ENCODE data around the gene FHOD3. TPM values are rescaled to one million over a fixed set of nuclear protein-coding genes. Genes with fewer than 3 reads are reported as not detected.

FHOD3 gene
- total and polyA plus RNA-seq, 2 donors (not counting 1 experiment from before 2014, with no cell fraction given), result not detected

- Histone ChIP-seq H3K4me2 (replicated peaks; ENCODE audit: low read depth, low read length, poor library complexity, severe bottlenecking) (no peak overlapping the region), H3K9me3 (ENCODE audit: control extremely low read depth in 1 of 3, control insufficient read depth in 2 of 3, insufficient read depth in 1 of 3, low read length in 2 of 3) (peaks cover 0 to 8% (median 0%) of the 10 kb centered on the region in 3 donors), H3K27ac (ENCODE audit: low read length in 2 of 2) (no peak overlapping the region), H3K36me3 (replicated peaks in 1 of 2; ENCODE audit: control extremely low read depth in 1 of 2, control insufficient read depth in 1 of 2, extremely low read depth in 1 of 2, insufficient read depth in 2 of 2, low read length in 1 of 2) (no peaks in the 10 kb centered on the region), H3K9ac (ENCODE audit: low read length) (no peak overlapping the region), H3K79me2 (ENCODE audit: control insufficient read depth, insufficient read depth, low read length) (no peaks in the 10 kb centered on the region), H2AFZ (ENCODE audit: insufficient read depth, low read depth, low read length, poor library complexity, severe bottlenecking) (no peak overlapping the region), H3K4me1 (ENCODE audit: control insufficient read depth in 2 of 2, insufficient read depth in 2 of 2, low read length in 2 of 2) (no peaks in the 10 kb centered on the region), H4K20me1 (ENCODE audit: control insufficient read depth, insufficient read depth, low read length, poor library complexity, severe bottlenecking) (no peaks in the 10 kb centered on the region), H3K27me3 (replicated peaks in 1 of 4; ENCODE audit: control extremely low read depth in 1 of 4, control insufficient read depth in 3 of 4, insufficient read depth in 4 of 4, low read length in 3 of 4) (no peaks in the 10 kb centered on the region), H3K4me3 (ENCODE audit: control extremely low read depth in 1 of 5, extremely low read depth in 1 of 5, insufficient read depth in 1 of 5, low read depth in 2 of 5, low read length in 4 of 5) (no peak overlapping the region)
- ChIA-PET CTCF (no interaction called here), POLR2A (no interaction called here)
- ATAC-seq (ENCODE audit: low read depth) (no peak), DNase-seq (no peak)
- WGBS (ENCODE audit: insufficient coverage), result 91% methylated on average over 15 of the region's 15 CpGs
- TF ChIP-seq, protein P1, sequence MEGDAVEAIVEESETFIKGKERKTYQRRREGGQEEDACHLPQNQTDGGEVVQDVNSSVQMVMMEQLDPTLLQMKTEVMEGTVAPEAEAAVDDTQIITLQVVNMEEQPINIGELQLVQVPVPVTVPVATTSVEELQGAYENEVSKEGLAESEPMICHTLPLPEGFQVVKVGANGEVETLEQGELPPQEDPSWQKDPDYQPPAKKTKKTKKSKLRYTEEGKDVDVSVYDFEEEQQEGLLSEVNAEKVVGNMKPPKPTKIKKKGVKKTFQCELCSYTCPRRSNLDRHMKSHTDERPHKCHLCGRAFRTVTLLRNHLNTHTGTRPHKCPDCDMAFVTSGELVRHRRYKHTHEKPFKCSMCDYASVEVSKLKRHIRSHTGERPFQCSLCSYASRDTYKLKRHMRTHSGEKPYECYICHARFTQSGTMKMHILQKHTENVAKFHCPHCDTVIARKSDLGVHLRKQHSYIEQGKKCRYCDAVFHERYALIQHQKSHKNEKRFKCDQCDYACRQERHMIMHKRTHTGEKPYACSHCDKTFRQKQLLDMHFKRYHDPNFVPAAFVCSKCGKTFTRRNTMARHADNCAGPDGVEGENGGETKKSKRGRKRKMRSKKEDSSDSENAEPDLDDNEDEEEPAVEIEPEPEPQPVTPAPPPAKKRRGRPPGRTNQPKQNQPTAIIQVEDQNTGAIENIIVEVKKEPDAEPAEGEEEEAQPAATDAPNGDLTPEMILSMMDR (IDR thresholded peaks at IDR 0.05), result no peak
- no peak for TF ChIP-seq EZH2 (IDR thresholded peaks at IDR 0.05; ENCODE audit: borderline replicate concordance, insufficient read depth, low read depth, low read length, poor library complexity, severe bottlenecking)
- Mint-ChIP-seq H3K27ac (no peak overlapping the region), H3K27me3 (peaks cover 12% of the 10 kb centered on the region), H3K9me3 (ENCODE audit: insufficient read depth) (peaks cover 3% of the 10 kb centered on the region), H3K4me1 (no peaks in the 10 kb centered on the region), H3K4me3 (no peak overlapping the region)
- intact Hi-C loops (cut with micrococcal nuclease), result no loop called here
These were observed 246.6 kb downstream of the FHOD3 start for GRCh38 chr18:36543991-36544725.

GRCh38 chr18:36545821-36546427 is 248.4 kb downstream of the FHOD3 start:
- Histone ChIP-seq H3K27ac (ENCODE audit: low read length in 2 of 2) (no peak overlapping the region), H3K9ac (ENCODE audit: low read length) (no peak overlapping the region), H3K4me1 (ENCODE audit: control insufficient read depth in 2 of 2, insufficient read depth in 2 of 2, low read length in 2 of 2) (no peaks in the 10 kb centered on the region), H3K79me2 (ENCODE audit: control insufficient read depth, insufficient read depth, low read length) (no peaks in the 10 kb centered on the region), H3K4me2 (replicated peaks; ENCODE audit: low read depth, low read length, poor library complexity, severe bottlenecking) (no peak overlapping the region), H3K36me3 (replicated peaks in 1 of 2; ENCODE audit: control extremely low read depth in 1 of 2, control insufficient read depth in 1 of 2, extremely low read depth in 1 of 2, insufficient read depth in 2 of 2, low read length in 1 of 2) (no peaks in the 10 kb centered on the region), H4K20me1 (ENCODE audit: control insufficient read depth, insufficient read depth, low read length, poor library complexity, severe bottlenecking) (no peaks in the 10 kb centered on the region), H3K9me3 (ENCODE audit: control extremely low read depth in 1 of 3, control insufficient read depth in 2 of 3, insufficient read depth in 1 of 3, low read length in 2 of 3) (peaks cover 0 to 8% (median 0%) of the 10 kb centered on the region in 3 donors), H3K27me3 (replicated peaks in 1 of 4; ENCODE audit: control extremely low read depth in 1 of 4, control insufficient read depth in 3 of 4, insufficient read depth in 4 of 4, low read length in 3 of 4) (no peaks in the 10 kb centered on the region), H3K4me3 (ENCODE audit: control extremely low read depth in 1 of 5, extremely low read depth in 1 of 5, insufficient read depth in 1 of 5, low read depth in 2 of 5, low read length in 4 of 5) (no peak overlapping the region), H2AFZ (ENCODE audit: insufficient read depth, low read depth, low read length, poor library complexity, severe bottlenecking) (no peak overlapping the region)
- no peak for DNase-seq
- Mint-ChIP-seq H3K27me3 (peaks cover 9% of the 10 kb centered on the region), H3K4me1 (no peaks in the 10 kb centered on the region), H3K27ac (no peak overlapping the region), H3K9me3 (ENCODE audit: insufficient read depth) (peaks cover 3% of the 10 kb centered on the region), H3K4me3 (no peak overlapping the region)
- no peak for ATAC-seq (ENCODE audit: low read depth)
- intact Hi-C loops (cut with micrococcal nuclease), result no loop called here
- WGBS (ENCODE audit: insufficient coverage), result 100% methylated on average over 2 of the region's 6 CpGs
- no peak for TF ChIP-seq EZH2 (IDR thresholded peaks at IDR 0.05; ENCODE audit: borderline replicate concordance, insufficient read depth, low read depth, low read length, poor library complexity, severe bottlenecking)
- TF ChIP-seq, protein P1 (IDR thresholded peaks at IDR 0.05), result no peak
- CTCF ChIA-PET, result no interaction called here
- POLR2A ChIA-PET, result no interaction called here

Measured in B cell (primary cell).